Prostate gland (tissue), 2 donors: ENCODE data around the gene ERMP1. TPM values are rescaled to one million over a fixed set of nuclear protein-coding genes. Genes with fewer than 3 reads are reported as not detected.

Experiments used
- DNase-seq: peaks from one replicate; pipeline ENCODE4 v3.0.0-alpha.2; 2019; ENCODE audit warnings: low spot score
- H3K27ac ChIP-seq, 2 donors: fragments of 200-600 bp; sonication (generic); 2 replicates each; pipeline ENCODE4 v1.5.1; 2017 to 2019
- H3K27me3 ChIP-seq: fragments of 200-600 bp; sonication (generic); replicated peaks from 2 replicates; pipeline ENCODE4 v1.5.1; 2019; ENCODE audit not compliant: insufficient read depth
- H3K36me3 ChIP-seq, 2 donors: fragments of 200-600 bp; sonication (generic); 1 replicate in 1 of 2; 2 replicates in 1 of 2; pipeline versions ENCODE4 v1.5.1 to v1.8.1; 2017 to 2019
- H3K4me1 ChIP-seq: fragments of 200-600 bp; sonication (generic); replicated peaks from 2 replicates; pipeline ENCODE4 v1.5.1; 2019
- H3K4me3 ChIP-seq, 2 donors: fragments of 200-600 bp; sonication (generic); 2 replicates each; pipeline ENCODE4 v1.5.1; 2017 to 2019
- H3K9me3 ChIP-seq: fragments of 200-600 bp; sonication (generic); 2 replicates; pipeline ENCODE4 v1.5.1; 2017
- CTCF ChIP-seq, 4 experiments: fragments of 200-600 bp in 2 of 4; fragments of 450-650 bp in 2 of 4; sonication (generic) in 2 of 4; IDR thresholded peaks; 1 replicate in 3 of 4; 2 replicates in 1 of 4; pipeline ENCODE4 v1.5.1; 2016 to 2019; ENCODE audit warnings: antibody characterized with exemption in 4 of 4, mild to moderate bottlenecking in 2 of 4, moderate library complexity in 2 of 4
- POLR2A ChIP-seq: fragments of 450-650 bp; IDR thresholded peaks from one replicate; pipeline ENCODE4 v1.6.1; 2016; ENCODE audit warnings: antibody characterized with exemption, mild to moderate bottlenecking
- POLR2AphosphoS5 ChIP-seq: sonication (generic); formaldehyde crosslinking; IDR thresholded peaks from one replicate; pipeline ENCODE4 v1.6.1; 2017; ENCODE audit warnings: antibody characterized with exemption
- WGBS: methylation state at CpG from one replicate; pipeline ENCODE4 v1.1.5; 2018; 5-methylcytosine and 5-hydroxymethylcytosine counted together
- intact Hi-C: fragments of 100-400 bp; cut with DNase I; formaldehyde crosslinking; loops from one replicate; pipeline ENCODE4 v1.14.2; 2022
- total RNA-seq, 2 donors: library from RNA; depleted of rRNA; stranded (reverse); fragments of >200 nt; gene quantifications; one replicate each; pipeline ENCODE4 v1.1.0, GENCODE V29; 2016

Gene ERMP1
- total RNA-seq, 2 donors from 2014 or later = 21.7 to 24.7 TPM

- TF ChIP-seq CTCF (IDR thresholded peaks at IDR 0.05) (no peak), POLR2A (no peak), POLR2AphosphoS5 (no peak)
- intact Hi-C loops = no loop called here
- 90% methylated on average over 5 of the region's 5 CpGs for WGBS
- no peak for DNase-seq
- Histone ChIP-seq H3K4me3 (no peak overlapping the region), H3K4me1 (no peaks in the 10 kb centered on the region), H3K27ac (no peak overlapping the region), H3K9me3 (no peaks in the 10 kb centered on the region), H3K27me3 (no peaks in the 10 kb centered on the region), H3K36me3 (peaks cover 0 to 5% of the 10 kb centered on the region in 2 donors)
Measured at GRCh38 chr9:5767968-5768932, 64.7 kb downstream of the ERMP1 start.

GRCh38 chr9:5764130-5764868, 68.6 kb downstream of the ERMP1 start:
- no peaks in the 10 kb centered on the region for H3K27me3 ChIP-seq
- WGBS = 91% methylated on average over 1 of the region's 1 CpG
- H3K36me3 ChIP-seq = peaks cover 0 to 8% of the 10 kb centered on the region in 2 donors

GRCh38 chr9:5762421-5762820, 70.5 kb downstream of the ERMP1 start:
- H3K36me3 ChIP-seq = peaks cover 0 to 8% of the 10 kb centered on the region in 2 donors
- WGBS = 93% methylated on average over 4 of the region's 4 CpGs

More at GRCh38 chr9:5764130-5764868, 68.6 kb downstream of the ERMP1 start:
- Histone ChIP-seq H3K4me3 (no peak overlapping the region), H3K9me3 (no peaks in the 10 kb centered on the region), H3K4me1 (no peaks in the 10 kb centered on the region), H3K27ac (no peak overlapping the region)
- intact Hi-C loops = no loop called here
- TF ChIP-seq CTCF (IDR thresholded peaks at IDR 0.05) (no peak), POLR2A (no peak), POLR2AphosphoS5 (no peak)
- DNase-seq = no peak

GRCh38 chr9:5760338-5760737, 72.6 kb downstream of the ERMP1 start:
- Histone ChIP-seq H3K4me3 (no peak overlapping the region), H3K27me3 (no peaks in the 10 kb centered on the region), H3K9me3 (no peaks in the 10 kb centered on the region), H3K4me1 (no peaks in the 10 kb centered on the region), H3K27ac (no peak overlapping the region), H3K36me3 (peaks cover 0 to 8% of the 10 kb centered on the region in 2 donors)
- no peak for DNase-seq
- intact Hi-C loops = no loop called here
- TF ChIP-seq POLR2AphosphoS5 = no peak
- no peak for TF ChIP-seq CTCF (IDR thresholded peaks at IDR 0.05)
- 85% methylated on average over 1 of the region's 1 CpG for WGBS

More at GRCh38 chr9:5762421-5762820, 70.5 kb downstream of the ERMP1 start:
- DNase-seq = no peak
- H3K4me1 ChIP-seq = no peaks in the 10 kb centered on the region
- no peaks in the 10 kb centered on the region for H3K9me3 ChIP-seq
- no peaks in the 10 kb centered on the region for H3K27me3 ChIP-seq
- no peak for TF ChIP-seq CTCF (IDR thresholded peaks at IDR 0.05)
- no peak for TF ChIP-seq POLR2AphosphoS5
- no peak for TF ChIP-seq POLR2A
- no peak overlapping the region for H3K27ac ChIP-seq
- intact Hi-C loops = no loop called here
- H3K4me3 ChIP-seq = no peak overlapping the region
